Thyroid gland (tissue), 4 donors: ENCODE data around the gene RITA1.

Experiments used
- CTCF ChIP-seq, 6 experiments: fragments of 200-600 bp in 3 of 6; fragments of 450-650 bp in 3 of 6; sonication (generic) in 3 of 6; IDR thresholded peaks; one replicate each; pipeline ENCODE4 v1.5.1; 2016 to 2019; ENCODE audit warnings: antibody characterized with exemption in 6 of 6, mild to moderate bottlenecking in 2 of 6, inconsistent platforms in 1 of 6, moderate library complexity in 1 of 6
- POLR2A ChIP-seq, 2 donors: fragments of 450-650 bp; IDR thresholded peaks; one replicate each; pipeline ENCODE4 v1.6.1; 2017; ENCODE audit warnings: antibody characterized with exemption in 2 of 2, mild to moderate bottlenecking in 2 of 2, moderate library complexity in 1 of 2

GRCh38 chr12:113165521-113166450 lies 19.7 kb upstream of the RITA1 start:
- TF ChIP-seq CTCF (IDR thresholded peaks at IDR 0.05) (no peak), POLR2A (IDR thresholded peaks at IDR 0.05) (no peak)
